Tongue (tissue), 2 donors: ENCODE measurements around the gene RNU7-1. TPM values are rescaled to one million over a fixed set of nuclear protein-coding genes. Genes with fewer than 3 reads are reported as not detected.

Experiments used
- DNase-seq: peaks from one replicate; pipeline ENCODE4 v3.0.0-alpha.2; 2015
- total RNA-seq: library from RNA; depleted of rRNA; stranded (reverse); fragments of >200 nt; gene quantifications from one replicate; pipeline ENCODE4 v1.2.3, GENCODE V29; 2014

RNU7-1 gene
- total RNA-seq, 1 donor from 2014 or later = not detected

DNA sequence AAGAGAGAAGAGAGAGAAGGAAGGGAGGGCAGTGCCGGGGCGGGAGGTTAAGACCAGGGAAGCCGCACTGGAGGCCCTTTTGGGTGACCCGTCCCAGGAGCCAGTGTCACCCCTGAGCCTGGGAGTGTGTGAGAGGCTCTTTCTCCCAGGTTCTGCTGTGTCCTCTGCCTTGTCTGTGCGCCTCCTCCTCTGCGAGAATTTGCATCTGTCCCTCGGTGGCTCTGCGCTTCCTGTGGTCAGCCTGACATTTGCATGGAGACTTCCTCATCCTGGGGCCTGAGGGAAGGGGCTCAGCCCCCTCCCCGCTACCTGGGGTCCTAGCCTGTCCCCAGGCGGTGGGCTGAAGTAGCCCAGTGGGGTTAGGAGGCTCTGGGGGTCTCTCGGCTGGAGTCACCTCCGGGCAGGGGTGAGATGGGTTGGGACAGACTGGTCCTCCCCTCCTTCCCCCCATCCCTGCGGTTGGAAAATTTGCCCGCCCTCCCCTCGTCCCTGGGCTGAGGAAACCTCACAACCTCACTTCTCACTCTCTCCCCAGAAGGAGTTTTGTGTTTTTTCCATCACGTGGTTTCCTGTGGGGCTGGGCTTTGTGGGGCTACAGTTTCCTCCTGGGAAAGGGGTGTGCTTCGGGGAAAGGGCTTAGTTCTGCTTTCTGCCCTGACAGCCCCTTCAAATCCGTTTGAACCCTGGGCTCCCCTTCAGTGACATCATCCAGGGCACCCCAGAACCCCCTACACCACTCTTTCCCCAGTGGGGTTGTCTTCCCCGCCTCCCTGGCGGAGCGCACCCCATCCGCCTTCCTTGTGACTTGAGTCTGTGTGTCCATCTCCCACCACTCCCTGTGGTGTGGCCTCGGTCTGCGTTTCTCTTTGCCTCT lies 10.1 kb downstream of the RNU7-1 start:
- peak; percentile 83 for DNase-seq

DNA sequence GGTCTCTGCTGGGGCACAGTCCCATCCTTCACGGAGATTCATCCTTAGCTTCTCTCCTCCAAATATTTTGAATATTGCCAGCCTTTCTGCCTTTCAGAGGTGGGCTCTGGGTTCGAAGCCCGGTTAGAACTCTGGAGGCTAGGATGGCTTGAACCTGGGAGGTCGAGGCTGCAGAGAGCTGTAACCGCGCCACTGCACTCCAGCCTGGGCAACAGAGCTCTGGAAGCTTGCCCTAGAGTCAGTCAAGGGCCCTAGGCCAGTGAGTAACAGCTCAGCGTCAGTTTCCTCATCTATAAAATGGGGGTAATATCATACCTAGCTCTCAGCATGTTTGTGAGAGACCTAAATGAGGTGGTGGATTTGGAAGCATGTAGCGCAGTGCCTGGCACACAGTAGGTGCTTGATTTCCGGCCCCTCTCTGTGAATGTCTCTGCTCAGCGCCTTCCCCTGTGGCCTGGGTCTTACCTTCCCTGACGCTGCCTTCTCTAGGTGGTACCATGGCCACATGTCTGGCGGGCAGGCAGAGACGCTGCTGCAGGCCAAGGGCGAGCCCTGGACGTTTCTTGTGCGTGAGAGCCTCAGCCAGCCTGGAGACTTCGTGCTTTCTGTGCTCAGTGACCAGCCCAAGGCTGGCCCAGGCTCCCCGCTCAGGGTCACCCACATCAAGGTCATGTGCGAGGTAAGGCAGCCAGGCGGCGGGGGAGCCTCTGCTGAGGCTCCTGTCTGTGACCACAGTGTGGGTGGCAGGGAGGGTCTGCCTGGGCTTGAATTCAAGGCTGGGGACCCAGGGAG lies 10.9 kb downstream of the RNU7-1 start:
- no peak for DNase-seq

DNA sequence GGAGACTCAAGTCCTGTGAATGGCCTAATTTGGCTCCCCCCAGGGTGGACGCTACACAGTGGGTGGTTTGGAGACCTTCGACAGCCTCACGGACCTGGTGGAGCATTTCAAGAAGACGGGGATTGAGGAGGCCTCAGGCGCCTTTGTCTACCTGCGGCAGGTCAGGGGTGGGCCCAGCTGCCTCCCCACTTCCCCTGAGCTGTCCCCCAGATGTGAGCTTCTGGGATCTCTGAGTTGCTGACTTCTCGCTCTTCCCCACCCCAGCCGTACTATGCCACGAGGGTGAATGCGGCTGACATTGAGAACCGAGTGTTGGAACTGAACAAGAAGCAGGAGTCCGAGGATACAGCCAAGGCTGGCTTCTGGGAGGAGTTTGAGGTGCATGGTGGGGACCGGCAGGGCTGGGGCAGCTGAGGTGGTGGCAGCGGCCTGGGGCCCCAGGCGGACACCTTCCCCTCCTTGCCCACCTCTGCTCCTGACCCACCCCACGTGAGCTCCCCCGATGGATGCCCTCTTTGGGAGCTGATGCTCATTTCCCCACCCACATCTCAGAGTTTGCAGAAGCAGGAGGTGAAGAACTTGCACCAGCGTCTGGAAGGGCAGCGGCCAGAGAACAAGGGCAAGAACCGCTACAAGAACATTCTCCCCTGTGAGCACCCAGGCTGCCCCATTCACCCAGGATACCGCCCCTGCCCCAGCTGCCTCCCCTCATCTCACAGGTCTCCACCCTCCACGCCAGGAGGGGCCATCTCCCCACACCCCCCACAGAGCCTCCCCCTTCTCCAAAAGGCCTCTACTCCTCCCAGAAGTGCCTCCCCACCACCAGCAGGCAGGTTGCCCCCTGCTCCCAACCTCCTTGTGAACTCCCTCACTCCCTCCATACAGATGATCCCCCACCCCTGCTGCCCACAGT lies 11.7 kb downstream of the RNU7-1 start:
- no peak for DNase-seq

DNA sequence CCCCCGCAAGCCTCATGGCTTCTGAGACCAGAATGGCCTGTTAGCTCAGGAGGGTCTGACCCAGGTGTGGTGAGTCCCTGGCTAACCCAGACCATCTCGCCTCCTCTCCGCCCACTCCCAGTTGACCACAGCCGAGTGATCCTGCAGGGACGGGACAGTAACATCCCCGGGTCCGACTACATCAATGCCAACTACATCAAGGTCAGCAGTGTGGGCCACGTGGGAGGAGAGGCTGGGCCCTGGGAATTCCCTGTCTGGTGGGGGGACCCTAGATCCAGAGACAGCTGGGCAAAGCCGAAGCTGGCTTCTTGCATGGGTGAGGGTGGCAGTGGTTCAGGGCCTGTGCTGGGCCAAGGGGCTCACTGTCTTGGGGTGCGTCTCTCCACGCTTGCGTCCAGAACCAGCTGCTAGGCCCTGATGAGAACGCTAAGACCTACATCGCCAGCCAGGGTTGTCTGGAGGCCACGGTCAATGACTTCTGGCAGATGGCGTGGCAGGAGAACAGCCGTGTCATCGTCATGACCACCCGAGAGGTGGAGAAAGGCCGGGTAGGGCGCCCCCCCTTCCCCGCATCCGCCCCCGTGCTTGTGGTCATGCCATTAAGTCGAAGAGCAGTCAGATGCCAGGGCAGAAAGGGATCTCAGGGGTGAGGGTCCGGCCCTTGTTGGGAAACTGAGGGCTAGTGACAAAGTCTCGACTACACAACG lies 12.6 kb downstream of the RNU7-1 start:
- no peak for DNase-seq

DNA sequence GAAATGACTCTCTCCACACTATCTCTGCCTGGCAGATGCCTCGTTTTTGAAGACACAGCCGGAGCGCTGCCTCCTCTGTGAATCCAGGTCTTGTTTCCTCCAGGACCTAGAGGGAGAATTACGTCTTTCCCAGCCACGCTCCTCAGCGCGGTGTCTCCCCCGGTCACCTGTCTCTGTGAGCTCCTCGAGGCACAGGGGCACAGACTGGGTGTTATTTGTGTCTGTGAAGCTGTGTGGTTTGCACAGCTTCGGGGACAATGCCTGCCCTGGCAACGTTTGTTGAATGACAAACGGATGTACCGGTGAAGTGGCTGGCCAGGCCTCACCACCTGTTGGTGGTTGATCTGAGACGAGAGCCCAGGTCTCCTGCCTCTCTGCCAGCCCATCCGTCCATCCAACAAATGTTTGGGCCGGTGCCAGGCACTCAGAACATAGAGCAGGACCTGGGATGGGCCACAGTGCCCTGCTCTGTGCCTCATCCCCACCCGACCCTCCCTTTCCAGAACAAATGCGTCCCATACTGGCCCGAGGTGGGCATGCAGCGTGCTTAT lies 13.6 kb downstream of the RNU7-1 start:
- DNase-seq = no peak

DNA sequence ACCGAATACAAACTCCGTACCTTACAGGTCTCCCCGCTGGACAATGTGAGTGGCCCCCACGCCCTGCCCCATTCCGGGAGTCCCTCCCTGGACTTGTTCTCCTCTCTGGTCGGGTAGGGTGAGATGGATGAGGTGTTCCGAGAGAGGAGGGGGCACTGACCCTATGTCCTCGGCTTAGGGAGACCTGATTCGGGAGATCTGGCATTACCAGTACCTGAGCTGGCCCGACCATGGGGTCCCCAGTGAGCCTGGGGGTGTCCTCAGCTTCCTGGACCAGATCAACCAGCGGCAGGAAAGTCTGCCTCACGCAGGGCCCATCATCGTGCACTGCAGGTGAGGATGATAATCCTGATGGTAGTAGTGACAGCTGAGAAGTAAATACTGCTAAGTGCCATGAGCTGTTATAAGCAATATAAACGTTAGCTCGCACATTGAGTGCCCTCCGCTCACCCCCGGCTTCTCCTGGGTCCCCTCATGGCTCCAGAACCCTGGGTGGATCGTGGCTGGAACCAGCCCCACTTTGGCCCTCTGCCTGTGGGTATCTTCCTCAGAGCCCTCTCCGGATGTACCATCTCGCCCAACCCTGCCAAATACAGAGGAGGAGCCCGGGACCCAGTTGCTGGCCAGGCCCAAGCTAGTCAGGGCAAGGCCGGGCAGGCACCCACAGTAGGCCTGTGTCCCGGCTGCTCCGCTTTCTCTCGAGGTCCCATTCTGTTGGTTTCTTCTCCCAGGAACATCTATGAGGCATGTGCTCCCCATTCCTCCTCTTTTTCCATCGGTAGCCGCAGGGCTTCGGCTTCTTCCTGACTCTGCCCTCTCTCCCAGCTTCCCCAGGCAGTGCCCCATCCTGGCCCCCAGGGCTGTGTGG lies 14.4 kb downstream of the RNU7-1 start:
- no peak for DNase-seq

DNA sequence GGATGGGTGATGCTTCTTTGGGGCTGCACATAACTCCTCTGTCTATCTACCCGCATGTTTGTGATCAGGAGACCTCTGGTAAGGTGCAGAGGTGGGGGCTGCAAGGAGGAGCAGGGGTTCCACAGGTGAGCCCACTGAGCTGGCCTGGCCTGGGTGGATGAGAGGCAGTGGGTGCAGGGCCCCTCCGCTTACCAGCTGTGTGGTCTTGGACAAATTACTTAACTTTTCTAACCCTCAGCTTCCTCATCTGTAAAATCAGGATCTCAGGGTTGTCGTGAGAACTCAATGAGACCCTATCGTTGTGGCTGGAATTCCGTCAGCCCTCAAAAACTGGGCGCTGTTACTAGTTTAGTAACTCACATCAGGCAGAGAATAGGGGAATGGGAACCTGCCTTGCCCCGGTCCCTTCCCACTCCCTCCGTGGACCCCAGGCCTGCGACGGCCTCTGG lies 15.0 kb downstream of the RNU7-1 start:
- DNase-seq = no peak

DNA sequence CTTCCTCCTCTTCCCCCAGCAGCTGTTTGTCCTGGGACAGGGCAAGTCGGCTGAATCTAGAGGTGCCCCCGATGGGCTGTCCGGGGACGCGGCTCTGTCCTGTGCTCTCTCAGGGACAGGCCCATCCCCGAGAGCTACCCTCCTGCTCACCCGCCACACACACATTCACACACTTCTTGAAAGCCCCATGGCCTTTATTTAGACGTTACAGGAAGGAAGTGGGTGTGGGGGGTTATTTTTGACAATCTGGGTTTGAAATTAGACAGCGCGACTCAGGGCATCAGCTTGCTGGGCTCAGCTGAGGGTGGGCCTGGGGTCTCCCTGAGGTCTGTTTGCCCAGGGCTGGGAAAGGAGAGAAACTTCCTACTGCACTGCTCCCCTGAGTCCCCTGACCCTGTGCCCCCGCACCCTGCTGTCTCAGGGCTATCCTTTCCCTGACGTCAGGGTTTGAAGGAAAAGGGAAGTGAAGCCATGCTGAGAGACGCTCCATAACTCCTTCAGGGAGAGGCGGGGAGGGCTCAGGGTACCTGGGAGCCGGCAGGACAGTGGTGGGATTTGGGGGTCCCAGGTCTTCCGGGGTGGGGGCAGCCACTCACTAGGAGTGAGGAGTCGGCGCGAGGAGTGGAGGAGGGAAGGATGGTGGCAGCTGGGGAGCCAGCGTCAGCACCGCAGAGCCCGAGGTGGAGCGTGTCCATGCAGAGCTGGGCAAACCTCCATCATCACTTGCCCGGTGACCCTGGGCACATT lies 15.6 kb downstream of the RNU7-1 start:
- DNase-seq = no peak

DNA sequence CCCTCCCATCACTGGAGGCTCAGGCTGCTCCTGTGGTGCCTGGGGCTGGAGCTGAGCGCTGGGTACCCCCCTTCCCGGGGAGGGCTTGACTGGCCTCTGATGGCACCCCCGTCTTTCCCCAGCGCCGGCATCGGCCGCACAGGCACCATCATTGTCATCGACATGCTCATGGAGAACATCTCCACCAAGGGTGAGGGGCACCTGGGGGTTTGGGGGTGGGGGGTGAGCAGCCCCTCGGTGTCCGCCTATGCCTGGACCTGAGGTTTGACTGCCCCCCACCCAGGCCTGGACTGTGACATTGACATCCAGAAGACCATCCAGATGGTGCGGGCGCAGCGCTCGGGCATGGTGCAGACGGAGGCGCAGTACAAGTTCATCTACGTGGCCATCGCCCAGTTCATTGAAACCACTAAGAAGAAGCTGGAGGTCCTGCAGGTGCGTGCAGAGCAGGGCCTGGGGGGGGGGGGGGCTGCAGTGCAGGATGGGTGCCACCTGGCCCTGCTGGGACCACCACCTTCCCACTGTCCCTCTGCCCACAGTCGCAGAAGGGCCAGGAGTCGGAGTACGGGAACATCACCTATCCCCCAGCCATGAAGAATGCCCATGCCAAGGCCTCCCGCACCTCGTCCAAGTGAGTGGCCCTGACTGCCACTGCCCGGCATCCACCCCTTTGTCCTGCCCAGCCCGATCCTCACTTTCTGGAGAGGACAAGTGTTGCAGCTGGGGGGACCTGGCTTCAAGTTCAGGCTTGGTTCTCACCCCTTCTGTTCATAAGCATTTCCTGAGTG lies 16.4 kb downstream of the RNU7-1 start:
- no peak for DNase-seq

DNA sequence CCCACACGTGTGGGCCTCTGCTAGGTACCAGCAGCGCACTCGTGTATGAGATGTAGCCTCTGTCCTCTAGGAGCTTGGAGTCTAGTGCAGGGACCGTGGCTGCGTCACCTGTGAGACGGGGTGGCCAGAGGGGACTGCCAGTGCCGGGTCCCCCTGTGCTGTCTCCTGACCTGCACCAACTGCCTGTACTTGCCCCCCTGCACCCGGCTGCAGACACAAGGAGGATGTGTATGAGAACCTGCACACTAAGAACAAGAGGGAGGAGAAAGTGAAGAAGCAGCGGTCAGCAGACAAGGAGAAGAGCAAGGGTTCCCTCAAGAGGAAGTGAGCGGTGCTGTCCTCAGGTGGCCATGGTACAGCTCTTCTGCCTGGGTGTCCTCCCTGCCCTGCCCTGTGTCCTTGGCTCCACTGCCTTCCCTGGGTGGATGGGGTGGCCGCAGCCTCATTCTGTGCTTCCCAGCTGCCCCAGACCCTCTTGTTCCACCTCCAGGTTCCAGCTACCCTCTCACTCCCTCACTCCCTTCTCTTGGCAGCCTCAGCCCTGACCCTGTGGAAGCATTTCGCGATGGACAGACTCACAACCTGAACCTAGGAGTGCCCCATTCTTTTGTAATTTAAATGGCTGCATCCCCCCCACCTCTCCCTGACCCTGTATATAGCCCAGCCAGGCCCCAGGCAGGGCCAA lies 17.1 kb downstream of the RNU7-1 start:
- DNase-seq = no peak

DNA sequence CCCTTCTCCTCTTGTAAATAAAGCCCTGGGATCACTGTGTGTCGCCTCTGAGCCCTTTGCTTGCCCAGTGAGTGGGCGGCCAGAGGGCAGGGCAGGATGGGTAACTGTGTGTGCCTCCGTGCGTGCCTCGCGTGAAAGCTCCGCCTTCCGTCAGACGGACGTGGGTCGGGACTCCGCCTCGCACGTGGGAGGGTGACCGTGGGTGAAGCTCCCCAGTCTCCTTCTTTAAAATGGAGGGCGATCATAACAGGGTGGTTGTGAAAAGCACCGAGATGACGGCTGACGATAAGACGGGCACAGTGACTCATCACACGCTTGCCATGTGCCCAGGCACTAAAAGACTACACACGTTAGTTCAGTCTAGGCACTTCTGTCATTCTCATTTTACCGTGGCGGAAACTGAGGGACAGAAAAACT lies 17.7 kb downstream of the RNU7-1 start:
- DNase-seq = no peak

DNA sequence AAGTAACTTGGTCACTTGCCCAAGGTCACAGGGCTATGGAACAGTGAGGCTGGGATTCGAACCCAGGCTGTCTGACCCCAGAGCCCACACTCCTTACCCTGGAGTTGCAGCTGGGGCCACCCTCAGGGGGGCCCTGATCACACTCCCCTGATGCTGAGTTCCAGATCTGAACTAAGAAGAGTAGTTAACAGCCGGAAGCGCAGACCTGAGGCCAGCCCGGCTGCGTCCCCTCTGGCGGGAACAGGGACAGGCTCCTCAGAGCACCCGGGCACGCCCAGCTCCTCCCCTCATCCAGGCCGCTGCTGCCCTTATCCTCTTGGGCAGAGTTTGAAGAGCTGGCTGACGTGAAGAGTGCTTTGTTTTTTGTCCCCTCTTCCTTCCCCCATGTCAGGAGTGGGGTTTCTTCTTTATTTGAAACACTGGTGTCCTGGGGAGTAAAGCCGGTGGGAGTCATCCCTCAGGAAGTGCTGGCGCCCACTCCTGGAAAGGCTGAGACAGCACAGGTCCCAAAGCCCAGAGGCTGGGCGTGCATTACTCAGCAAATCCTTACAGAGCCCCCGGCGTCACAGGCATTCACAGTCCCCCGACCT lies 18.2 kb downstream of the RNU7-1 start:
- peak; percentile 70 for DNase-seq

DNA sequence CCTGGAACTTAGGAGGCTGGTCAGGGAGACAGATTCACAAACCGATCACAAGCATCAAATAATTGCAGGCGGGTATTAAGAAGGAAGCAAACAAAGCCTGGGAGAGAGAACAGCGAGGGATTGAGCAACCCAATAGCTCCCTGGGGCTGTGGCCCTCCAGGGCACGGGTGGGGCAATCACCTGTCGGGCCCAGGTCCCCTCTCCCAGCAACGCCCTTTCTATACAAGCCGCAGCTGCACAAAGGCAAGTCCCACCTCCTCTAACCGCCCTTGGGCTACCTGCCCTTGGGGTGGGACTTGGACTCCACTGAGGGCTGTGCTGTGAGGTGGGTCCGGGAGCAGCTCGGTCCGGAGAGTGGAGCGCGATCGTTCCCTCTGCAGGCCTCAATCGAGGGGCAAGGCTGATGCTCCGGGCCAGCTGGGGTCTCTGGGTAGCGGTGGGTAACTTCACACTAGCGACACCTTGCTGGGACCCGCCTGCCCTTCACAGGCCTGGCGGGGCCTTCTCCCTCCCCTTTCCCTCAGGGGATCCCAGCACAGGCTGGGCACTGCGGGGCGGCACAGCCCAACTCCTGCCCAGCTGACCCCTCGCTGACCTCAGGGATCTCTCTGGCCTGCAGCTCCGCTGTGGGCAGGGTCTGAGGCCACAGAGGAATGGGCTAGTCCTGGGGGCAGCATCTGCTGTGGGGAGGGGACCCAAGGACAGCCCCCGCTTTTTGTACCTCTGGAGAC lies 18.8 kb downstream of the RNU7-1 start:
- DNase-seq = no peak

DNA sequence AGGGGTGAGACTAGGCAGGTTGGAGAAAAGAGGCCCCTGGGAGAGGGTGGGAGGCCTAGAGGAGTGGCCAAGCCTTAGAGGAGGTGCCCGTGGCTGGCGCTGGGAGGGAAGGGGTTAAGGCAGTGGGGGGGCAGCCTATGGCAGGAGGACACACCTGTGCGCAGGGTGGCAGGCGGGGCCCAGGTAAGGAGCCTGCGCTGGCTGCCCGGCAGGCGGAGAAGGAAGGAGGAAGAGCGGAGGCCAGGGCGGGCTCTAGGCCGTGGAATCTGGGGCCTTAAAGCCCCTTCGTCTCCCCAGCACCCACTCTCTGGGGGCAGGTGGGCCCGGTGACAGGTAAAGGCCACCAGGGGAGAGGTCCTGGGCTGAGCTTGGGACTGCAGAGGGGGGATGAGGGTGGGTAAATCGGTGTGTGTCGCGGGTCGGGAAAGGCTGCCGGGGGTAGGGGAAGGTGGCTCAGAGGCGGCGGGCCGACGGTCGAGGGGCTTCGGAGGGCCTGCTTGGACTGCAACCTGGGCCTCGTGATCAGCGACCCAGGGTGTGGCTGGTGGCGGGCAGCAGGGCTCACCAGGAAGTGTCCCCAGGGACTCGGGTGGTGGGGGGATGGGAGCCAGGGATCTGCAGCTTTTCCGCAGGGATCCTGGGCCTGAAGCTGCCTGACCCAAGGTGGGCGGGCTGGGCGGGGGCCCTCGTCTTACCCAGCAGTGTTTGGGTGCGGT lies 19.6 kb downstream of the RNU7-1 start:
- peak; percentile 58 for DNase-seq

DNA sequence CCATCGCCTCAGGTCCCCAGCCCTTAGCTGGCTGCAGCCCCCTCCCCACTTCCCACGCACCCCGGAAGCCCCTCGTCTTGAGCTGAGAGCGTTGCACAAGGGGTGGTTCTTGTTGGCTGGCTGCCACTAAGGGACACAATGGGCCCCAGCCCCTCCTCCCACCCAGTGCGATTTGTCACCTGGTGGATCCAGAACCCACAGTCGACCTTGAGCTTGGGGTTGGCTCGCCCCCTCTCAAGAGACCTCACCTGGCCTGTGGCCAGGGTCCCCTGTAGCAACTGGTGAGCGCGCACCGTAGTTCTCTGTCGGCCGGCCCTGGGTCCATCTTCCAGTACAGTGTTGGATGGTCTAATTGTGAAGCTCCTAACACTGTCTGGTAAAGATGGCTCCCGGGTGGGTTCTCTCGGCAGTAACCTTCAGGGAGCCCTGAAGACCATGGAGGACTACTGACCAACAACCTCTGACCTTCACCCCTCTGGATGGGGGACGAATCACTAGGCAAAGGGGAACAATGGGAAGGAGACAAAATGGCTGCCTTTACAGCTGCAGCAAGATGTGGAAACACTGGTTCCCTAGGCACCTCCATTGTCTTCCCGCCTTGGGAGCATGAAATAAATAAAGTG lies 20.3 kb downstream of the RNU7-1 start:
- DNase-seq = no peak

DNA sequence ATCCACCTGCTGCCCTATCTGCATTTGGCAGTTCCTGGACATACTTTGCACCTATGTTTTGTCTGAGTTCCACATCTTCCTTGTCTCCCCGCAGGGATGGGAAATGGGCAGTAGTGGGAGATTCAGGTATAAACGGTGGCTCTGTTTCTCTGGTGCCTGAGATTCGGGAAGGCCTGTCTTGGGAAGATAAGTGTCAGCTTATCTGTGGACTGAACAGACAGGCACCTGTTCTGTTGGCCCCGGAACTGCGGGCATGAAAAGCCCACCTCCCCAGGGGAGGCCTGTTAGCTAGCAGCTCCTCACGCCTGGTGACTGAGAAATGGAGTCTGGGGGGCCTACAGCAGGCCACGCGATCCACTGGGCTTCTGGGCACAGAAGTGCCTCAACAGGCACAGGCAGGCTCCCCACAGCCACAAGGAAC lies 21.0 kb downstream of the RNU7-1 start:
- DNase-seq = no peak
